ENCODE measurements around the gene CAPN1.

The CAPN1 gene

DNA sequence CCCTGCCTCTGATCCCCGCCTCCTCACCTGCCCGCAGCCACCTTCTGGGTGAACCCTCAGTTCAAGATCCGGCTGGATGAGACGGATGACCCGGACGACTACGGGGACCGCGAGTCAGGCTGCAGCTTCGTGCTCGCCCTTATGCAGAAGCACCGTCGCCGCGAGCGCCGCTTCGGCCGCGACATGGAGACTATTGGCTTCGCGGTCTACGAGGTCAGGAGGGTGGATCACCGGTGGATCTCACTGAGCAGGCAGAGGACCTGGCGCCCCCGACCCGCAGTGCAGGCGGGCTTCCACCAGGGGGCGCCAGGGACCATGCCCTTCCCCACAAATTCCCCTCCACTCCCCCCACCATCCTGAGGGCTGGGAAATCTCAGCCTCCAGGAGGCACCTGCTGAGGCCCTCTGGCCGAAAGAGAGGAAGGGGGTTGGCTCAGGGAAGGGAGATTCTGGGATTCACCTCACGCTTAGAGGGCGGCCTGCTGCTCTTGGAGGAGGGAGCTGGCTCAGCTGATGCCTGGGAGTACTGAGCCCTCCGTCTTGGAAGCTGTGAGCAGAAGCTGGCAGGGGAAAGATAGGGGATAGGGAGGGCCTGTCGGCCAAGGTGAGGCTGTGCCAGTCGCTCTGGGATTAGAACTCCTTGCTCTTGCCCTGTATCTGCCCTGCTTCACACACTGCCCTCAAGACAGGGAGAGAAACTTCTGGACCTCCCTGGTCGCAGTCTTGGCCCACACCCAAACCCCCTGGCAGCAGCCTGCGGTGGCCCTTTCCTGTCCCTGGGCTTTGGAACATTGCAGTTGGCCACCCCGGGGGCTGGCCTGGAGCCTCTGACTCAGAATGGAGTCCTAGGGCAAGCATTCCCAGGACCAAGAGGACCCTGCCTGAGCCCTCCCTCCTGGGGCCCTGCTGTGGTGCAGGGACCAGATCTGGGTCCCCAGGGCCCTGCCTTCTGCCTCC is 23.2 kb downstream of the CAPN1 start:
- peak; percentile 10 for DNase-seq

DNA sequence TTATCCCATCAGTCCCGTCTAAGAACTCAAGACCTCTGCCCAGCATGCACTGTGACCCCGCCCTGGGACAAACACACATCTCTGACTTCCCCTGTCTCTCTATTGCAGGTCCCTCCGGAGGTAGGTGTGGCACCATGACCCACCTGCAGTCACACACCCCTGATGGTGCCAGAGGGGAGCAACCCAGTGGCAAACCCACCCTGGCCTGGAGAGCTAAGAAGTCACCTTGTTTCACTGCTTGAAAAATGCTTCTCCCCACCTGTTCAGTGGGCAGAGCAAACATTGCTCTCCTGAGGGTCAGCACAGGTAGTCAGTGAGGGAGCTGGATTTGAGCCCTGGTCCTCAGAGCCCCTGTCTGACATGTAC is 23.9 kb downstream of the CAPN1 start:
- DNase-seq: no peak

GRCh38 chr11:65206441-65206841 is 24.7 kb downstream of the CAPN1 start:
- no peak for DNase-seq

DNA sequence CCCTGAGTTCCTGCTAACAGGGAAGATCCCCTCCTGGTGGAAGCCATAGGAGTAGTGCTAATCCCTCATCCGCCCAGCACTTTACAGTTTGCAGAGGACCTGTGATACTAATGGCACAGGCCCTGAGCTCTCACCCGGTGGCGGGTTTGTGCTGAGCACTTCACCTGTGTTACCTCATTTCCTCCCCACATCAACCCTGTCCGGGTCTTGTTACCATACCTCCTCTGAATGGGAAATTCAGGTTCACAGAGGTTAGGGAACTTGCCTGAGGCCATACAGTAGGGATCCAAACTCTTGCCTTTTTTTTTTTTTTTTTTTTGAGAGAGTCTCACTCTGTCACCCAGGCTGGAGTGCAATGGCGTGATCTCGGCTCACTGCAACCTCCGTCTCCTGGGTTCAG is 25.2 kb downstream of the CAPN1 start:
- no peak for DNase-seq

GRCh38 chr11:65207918-65208784 is 26.4 kb downstream of the CAPN1 start:
- DNase-seq: no peak

- DNase-seq: no peak
These were observed 27.3 kb downstream of the CAPN1 start for GRCh38 chr11:65208785-65209710.

GRCh38 chr11:65209711-65210360 is 28.1 kb downstream of the CAPN1 start:
- DNase-seq: no peak

GRCh38 chr11:65210361-65210731 is 28.6 kb downstream of the CAPN1 start:
- no peak for DNase-seq

- no peak for DNase-seq
These were observed 29.0 kb downstream of the CAPN1 start for GRCh38 chr11:65210748-65211147.

DNA sequence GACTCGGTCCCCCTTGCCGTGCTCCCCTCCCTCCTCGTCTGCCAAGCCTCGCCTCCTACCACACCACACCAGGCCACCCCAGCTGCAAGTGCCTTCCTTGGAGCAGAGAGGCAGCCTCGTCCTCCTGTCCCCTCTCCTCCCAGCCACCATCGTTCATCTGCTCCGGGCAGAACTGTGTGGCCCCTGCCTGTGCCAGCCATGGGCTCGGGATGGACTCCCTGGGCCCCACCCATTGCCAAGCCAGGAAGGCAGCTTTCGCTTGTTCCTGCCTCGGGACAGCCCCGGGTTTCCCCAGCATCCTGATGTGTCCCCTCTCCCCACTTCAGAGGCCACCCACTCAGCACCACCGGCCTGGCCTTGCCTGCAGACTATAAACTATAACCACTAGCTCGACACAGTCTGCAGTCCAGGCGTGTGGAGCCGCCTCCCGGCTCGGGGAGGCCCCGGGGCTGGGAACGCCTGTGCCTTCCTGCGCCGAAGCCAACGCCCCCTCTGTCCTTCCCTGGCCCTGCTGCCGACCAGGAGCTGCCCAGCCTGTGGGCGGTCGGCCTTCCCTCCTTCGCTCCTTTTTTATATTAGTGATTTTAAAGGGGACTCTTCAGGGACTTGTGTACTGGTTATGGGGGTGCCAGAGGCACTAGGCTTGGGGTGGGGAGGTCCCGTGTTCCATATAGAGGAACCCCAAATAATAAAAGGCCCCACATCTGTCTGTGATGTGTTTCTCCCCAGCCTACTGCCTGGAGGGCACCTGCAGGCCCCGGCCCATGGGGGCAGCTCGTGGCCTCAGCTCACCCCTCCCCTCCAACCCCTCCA is 29.8 kb downstream of the CAPN1 start:
- no peak for DNase-seq

GRCh38 chr11:65212226-65212801 is 30.6 kb downstream of the CAPN1 start:
- no peak for DNase-seq

DNA sequence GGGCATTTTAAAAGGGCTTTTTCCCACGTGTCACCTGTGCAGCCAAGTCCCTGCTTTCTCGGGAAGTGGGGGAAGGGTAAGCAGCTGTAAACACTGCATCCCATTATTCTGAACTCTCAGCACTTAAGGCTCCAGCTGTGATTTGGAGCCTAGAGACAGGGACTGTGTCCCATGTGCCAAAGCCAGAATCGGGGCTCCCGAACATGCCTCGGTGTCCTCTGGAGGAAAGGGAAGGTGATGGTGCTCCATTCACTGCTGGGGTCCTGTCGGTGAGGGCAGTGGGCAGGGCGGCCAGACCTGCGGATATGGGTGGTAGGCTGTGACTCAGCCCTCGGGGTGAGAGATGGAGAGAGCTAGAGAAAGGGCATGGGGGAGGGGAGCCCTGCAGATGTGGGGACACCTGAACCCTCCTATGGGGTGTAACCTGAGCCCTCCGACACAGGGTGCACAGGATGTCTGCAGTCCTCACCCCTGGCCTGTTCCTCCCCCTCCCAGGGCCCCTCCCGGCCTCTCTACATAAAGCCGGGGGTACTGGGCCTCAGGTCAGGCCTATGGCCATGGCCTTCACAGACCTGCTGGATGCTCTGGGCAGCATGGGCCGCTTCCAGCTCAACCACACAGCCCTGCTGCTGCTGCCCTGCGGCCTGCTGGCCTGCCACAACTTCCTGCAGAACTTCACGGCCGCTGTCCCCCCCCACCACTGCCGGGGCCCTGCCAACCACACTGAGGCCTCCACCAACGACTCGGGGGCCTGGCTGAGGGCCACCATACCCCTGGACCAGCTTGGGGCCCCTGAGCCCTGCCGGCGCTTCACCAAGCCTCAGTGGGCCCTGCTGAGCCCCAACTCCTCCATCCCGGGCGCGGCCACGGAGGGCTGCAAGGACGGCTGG is 31.8 kb downstream of the CAPN1 start:
- no peak for DNase-seq

DNA sequence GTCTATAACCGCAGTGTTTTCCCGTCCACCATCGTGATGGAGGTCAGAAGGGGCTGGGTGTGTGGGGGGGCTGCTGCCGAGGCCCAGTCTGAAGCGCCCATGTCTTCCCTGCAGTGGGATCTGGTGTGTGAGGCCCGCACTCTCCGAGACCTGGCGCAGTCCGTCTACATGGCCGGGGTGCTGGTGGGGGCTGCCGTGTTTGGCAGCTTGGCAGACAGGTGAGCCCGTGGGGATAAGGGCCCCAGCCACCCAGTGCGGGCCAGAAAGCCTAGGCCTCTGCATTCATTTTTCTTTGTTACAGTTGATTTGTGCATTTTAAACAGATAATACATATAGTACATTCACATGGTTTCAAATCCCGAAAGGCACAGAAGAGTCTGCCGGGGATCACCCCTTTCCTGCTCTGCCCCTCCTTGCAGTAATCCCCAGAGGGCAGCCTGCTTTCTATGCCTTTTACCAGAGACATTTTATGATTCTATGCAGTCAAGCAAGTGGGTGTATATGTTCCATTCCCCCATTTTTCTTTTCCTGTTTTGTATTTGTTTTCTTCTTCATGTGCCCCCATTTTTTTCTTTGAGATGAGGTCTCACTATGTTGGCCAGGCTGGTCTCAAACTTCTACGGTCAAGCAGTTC is 32.6 kb downstream of the CAPN1 start:
- DNase-seq: no peak

- no peak for DNase-seq
These were observed 33.8 kb downstream of the CAPN1 start for GRCh38 chr11:65215441-65216076.

DNA sequence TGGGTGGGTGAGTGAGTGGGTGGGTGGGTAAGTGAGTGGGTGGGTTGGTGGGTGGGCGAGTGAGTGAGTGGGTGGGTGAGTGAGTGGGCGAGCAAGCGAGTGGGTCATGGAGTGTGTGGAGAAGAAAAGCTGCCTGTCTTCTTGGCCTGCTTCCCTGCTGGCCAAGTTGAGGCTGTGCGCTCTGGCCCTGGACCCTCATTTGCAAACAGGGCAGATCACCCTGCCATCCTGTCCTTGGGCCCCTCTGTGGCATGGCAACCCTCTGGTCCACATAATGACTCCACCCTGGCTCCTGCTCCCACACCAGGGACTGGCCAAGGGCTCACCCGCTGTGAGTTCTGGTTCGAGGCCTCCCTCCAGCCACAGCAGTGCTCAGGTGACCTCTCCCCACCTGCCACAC is 35.1 kb downstream of the CAPN1 start:
- no peak for DNase-seq

- no peak for DNase-seq
These were observed 36.0 kb downstream of the CAPN1 start for GRCh38 chr11:65217441-65218423.

DNA sequence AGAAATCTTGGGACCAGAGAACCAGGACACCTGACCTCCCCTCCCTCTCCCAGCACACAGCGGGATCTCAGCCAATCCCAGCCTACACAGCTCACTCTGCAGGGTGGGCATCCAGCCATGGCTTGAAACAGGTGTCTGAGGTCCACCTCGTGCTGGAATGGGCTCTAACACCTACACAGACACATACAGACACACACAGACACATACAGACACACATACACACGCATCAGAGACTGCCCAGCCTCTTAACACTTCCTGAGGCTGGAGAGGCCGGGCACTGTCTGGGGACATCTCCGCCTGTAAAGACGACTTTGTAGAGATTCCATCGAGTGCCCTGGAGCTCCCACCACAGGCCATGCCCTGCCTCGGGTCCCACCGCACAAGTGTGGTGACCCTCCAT is 36.7 kb downstream of the CAPN1 start:
- no peak for DNase-seq

GRCh38 chr11:65219930-65220213 is 38.1 kb downstream of the CAPN1 start:
- DNase-seq: no peak
